ENCODE results near the gene OR51V1. TPM values are rescaled to one million over a fixed set of nuclear protein-coding genes. Genes with fewer than 3 reads are reported as not detected.

OR51V1 gene
- total RNA-seq, 4 donors from 2014 or later = not detected

DNA sequence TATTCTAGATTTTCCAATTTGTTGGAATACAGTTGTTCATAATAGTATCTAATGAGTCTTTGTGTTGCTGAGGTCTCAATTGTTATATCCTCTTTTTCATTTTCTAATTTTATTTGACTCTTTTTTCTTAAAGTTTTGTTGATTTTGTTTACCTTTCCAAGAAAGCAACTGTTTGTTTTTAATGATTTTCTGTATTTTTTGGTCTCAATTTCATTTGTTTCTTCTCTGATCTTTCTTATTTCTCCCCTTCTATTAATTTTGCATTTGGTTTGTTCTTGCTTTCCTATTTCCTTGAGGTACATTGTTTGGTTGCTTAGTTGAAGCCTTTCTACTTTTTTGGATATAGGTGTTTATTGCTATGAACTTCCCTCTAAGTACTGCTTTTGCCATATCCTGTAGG is 40.7 kb downstream of the OR51V1 start:
- H3K4me1 ChIP-seq = no peaks in the 10 kb centered on the region
- no peaks in the 10 kb centered on the region for H3K27me3 ChIP-seq
- no peak for TF ChIP-seq POLR2A (IDR thresholded peaks at IDR 0.05)
- TF ChIP-seq, protein P1, sequence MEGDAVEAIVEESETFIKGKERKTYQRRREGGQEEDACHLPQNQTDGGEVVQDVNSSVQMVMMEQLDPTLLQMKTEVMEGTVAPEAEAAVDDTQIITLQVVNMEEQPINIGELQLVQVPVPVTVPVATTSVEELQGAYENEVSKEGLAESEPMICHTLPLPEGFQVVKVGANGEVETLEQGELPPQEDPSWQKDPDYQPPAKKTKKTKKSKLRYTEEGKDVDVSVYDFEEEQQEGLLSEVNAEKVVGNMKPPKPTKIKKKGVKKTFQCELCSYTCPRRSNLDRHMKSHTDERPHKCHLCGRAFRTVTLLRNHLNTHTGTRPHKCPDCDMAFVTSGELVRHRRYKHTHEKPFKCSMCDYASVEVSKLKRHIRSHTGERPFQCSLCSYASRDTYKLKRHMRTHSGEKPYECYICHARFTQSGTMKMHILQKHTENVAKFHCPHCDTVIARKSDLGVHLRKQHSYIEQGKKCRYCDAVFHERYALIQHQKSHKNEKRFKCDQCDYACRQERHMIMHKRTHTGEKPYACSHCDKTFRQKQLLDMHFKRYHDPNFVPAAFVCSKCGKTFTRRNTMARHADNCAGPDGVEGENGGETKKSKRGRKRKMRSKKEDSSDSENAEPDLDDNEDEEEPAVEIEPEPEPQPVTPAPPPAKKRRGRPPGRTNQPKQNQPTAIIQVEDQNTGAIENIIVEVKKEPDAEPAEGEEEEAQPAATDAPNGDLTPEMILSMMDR (IDR thresholded peaks at IDR 0.05) = no peak
- no peak for TF ChIP-seq EP300 (IDR thresholded peaks at IDR 0.05; ENCODE audit: low read depth)
- TF ChIP-seq POLR2AphosphoS5 (IDR thresholded peaks at IDR 0.05) = no peak
- no peak overlapping the region for H3K27ac ChIP-seq
- no peaks in the 10 kb centered on the region for H3K9me3 ChIP-seq
- in situ Hi-C loops (cut with MboI; ENCODE audit: low pct_ligation_motif_present in 1 of 4, low pct_unique_long_range_greater_than_20kb in 1 of 4, low sequenced_read_pairs in 3 of 4) = no loop called here
- intact Hi-C loops (cut with DNase I; ENCODE audit: low total_unique reads) = no loop called here
- no peaks in the 10 kb centered on the region for H3K36me3 ChIP-seq
- H3K4me3 ChIP-seq = no peak overlapping the region
- no peak for DNase-seq

DNA sequence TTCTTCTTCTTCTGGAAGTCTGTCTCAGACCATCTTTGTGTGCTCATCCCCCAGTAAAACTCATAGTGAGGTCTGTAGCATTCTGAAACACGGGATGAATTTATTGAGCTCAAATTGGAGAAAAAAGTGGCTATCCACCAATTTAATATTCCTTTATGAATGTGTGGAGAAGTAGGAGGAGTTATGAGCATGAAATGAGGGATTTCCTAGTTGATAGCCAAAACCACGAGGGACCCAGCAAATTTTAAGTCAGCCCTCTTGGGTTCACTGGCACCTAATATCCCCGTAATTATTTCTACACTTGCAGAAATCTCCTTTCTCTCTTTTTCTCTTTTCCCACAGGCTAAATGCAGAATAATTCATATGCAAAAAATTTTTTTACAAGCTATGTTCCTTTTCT is 45.8 kb downstream of the OR51V1 start, which contains the start of gene OR52A1:
Gene OR52A1 (minus strand): TSS at position 101 of the 400 bp plus-strand sequence. CDS start 2,388 bp downstream, outside the sequence.
- no peak within 1 kb of the TSS for H3K27ac ChIP-seq
- 71 to 80% methylated on average over 1 to 3 of the region's 3 CpGs for WGBS, 2 donors (ENCODE audit: low coverage in 1 of 2)
- TF ChIP-seq, protein P1 (IDR thresholded peaks at IDR 0.05) = no peak
- TF ChIP-seq EP300 (IDR thresholded peaks at IDR 0.05; ENCODE audit: low read depth) (no peak), POLR2A (IDR thresholded peaks at IDR 0.05) (no peak), POLR2AphosphoS5 (IDR thresholded peaks at IDR 0.05) (no peak)
- in situ Hi-C loops (cut with MboI; ENCODE audit: low pct_ligation_motif_present in 1 of 4, low pct_unique_long_range_greater_than_20kb in 1 of 4, low sequenced_read_pairs in 3 of 4) = no loop called here
- no peaks in the 10 kb centered on the region for H3K27me3 ChIP-seq
- H3K9me3 ChIP-seq = no peaks in the 10 kb centered on the region
- intact Hi-C loops (cut with DNase I; ENCODE audit: low total_unique reads) = no loop called here
- H3K4me3 ChIP-seq = no peak within 1 kb of the TSS
- no peaks in the 10 kb centered on the region for H3K36me3 ChIP-seq
- no peaks in the 10 kb centered on the region for H3K4me1 ChIP-seq
- DNase-seq = no peak

- Histone ChIP-seq H3K27me3 (no peaks in the 10 kb centered on the region), H3K36me3 (no peaks in the 10 kb centered on the region), H3K4me3 (no peak overlapping the region), H3K4me1 (no peaks in the 10 kb centered on the region), H3K9me3 (no peaks in the 10 kb centered on the region), H3K27ac (no peak overlapping the region)
- no peak for DNase-seq
- whole genome bisulfite sequencing, 2 donors (ENCODE audit: low coverage in 1 of 2) = 52 to 60% methylated on average over 3 of the region's 3 CpGs
- intact Hi-C loops (cut with DNase I; ENCODE audit: low total_unique reads) (no loop called here), in situ Hi-C loops (cut with MboI; ENCODE audit: low pct_ligation_motif_present in 1 of 4, low pct_unique_long_range_greater_than_20kb in 1 of 4, low sequenced_read_pairs in 3 of 4) (no loop called here)
- TF ChIP-seq, protein P1 (IDR thresholded peaks at IDR 0.05) = no peak
- TF ChIP-seq POLR2A (IDR thresholded peaks at IDR 0.05) (no peak), EP300 (IDR thresholded peaks at IDR 0.05; ENCODE audit: low read depth) (no peak), POLR2AphosphoS5 (IDR thresholded peaks at IDR 0.05) (no peak)
Observed at GRCh38 chr11:5153574-5154431, 46.7 kb downstream of the OR51V1 start.

GRCh38 chr11:5151713-5152153 is 48.7 kb downstream of the OR51V1 start:
- H3K36me3 ChIP-seq = no peaks in the 10 kb centered on the region
- WGBS, 2 donors (ENCODE audit: low coverage in 1 of 2) = 54% methylated on average over 3 of the region's 3 CpGs; no CpG with 5 or more reads in 1 of the 2 donors
- in situ Hi-C loops (cut with MboI; ENCODE audit: low pct_ligation_motif_present in 1 of 4, low pct_unique_long_range_greater_than_20kb in 1 of 4, low sequenced_read_pairs in 3 of 4) = no loop called here

More at GRCh38 chr11:5151713-5152153, 48.7 kb downstream of the OR51V1 start:
- DNase-seq = no peak
- no peak overlapping the region for H3K27ac ChIP-seq
- H3K4me1 ChIP-seq = no peaks in the 10 kb centered on the region
- H3K9me3 ChIP-seq = no peaks in the 10 kb centered on the region
- no peaks in the 10 kb centered on the region for H3K27me3 ChIP-seq
- no peak overlapping the region for H3K4me3 ChIP-seq
- intact Hi-C loops (cut with DNase I; ENCODE audit: low total_unique reads) = no loop called here
- no peak for TF ChIP-seq POLR2A (IDR thresholded peaks at IDR 0.05)
- TF ChIP-seq EP300 (IDR thresholded peaks at IDR 0.05; ENCODE audit: low read depth) = no peak
- TF ChIP-seq POLR2AphosphoS5 (IDR thresholded peaks at IDR 0.05) = no peak
- TF ChIP-seq, protein P1 (IDR thresholded peaks at IDR 0.05) = no peak

Other genes starting within 250 kb of the OR51V1 start
- not detected for gene OR51A2, start 245.0 kb downstream of the OR51V1 start, total RNA-seq
- not detected for gene OR51L1, start 205.8 kb downstream of the OR51V1 start, total RNA-seq
- gene OR52J3, start 154.2 kb downstream of the OR51V1 start, total RNA-seq = not detected
- gene OR52E2, start 141.1 kb downstream of the OR51V1 start, total RNA-seq = not detected
- not detected for gene OR52E1, start 131.1 kb downstream of the OR51V1 start, total RNA-seq
- not detected for gene OR52A5, start 62.3 kb downstream of the OR51V1 start, total RNA-seq
- not detected for gene OR52A1, start 45.9 kb downstream of the OR51V1 start, total RNA-seq
- 1 to 10 TPM in 2 of 4 donors, not detected in 2; 1.1 to 2.0 TPM for gene HBB, start 26.4 kb upstream of the OR51V1 start, total RNA-seq
- not detected for gene HBD, start 33.8 kb upstream of the OR51V1 start, total RNA-seq
- gene HBG1, start 49.2 kb upstream of the OR51V1 start, total RNA-seq = not detected
- gene HBG2, start 54.1 kb upstream of the OR51V1 start, total RNA-seq = not detected
- not detected for gene HBE1, start 69.3 kb upstream of the OR51V1 start, total RNA-seq
- gene OR51B4, start 101.3 kb upstream of the OR51V1 start, total RNA-seq = not detected
- gene OR51B2, start 123.6 kb upstream of the OR51V1 start, total RNA-seq = not detected
- not detected for gene OR51B5, start 142.8 kb upstream of the OR51V1 start, total RNA-seq
- not detected for gene OR51B6, start 150.8 kb upstream of the OR51V1 start, total RNA-seq
- gene OR51M1, start 183.1 kb upstream of the OR51V1 start, total RNA-seq = not detected
- not detected for gene OR51Q1, start 221.4 kb upstream of the OR51V1 start, total RNA-seq
- gene OR51I1, start 240.8 kb upstream of the OR51V1 start, total RNA-seq = not detected
- gene OR51I2, start 248.6 kb upstream of the OR51V1 start, total RNA-seq = not detected

Measured in transverse colon (tissue), 4 donors.